Liver (tissue), 9 donors: ENCODE data around the gene FAM83E. TPM values are rescaled to one million over a fixed set of nuclear protein-coding genes. Genes with fewer than 3 reads are reported as not detected.

ENCODE experiments used
- DNase-seq: peaks from one replicate; pipeline ENCODE4 v3.0.0-alpha.2; 2017; ENCODE audit warnings: low spot score
- H3K27ac ChIP-seq, 2 donors: one replicate each; pipeline ENCODE4 v1.7.0; 2013; ENCODE audit warnings: inconsistent platforms in 2 of 2, low read length in 2 of 2, control low read depth in 1 of 2, low read depth in 1 of 2, mild to moderate bottlenecking in 1 of 2
- H3K27me3 ChIP-seq, 4 donors: one replicate each; pipeline versions ENCODE4 v1.6.1 to v1.7.0; 2013; ENCODE audit warnings: low read length in 3 of 4, inconsistent platforms in 1 of 4, mild to moderate bottlenecking in 1 of 4, moderate library complexity in 1 of 4; ENCODE audit not compliant: control insufficient read depth in 4 of 4, insufficient read depth in 4 of 4
- H3K36me3 ChIP-seq, 4 donors: one replicate each; pipeline versions ENCODE4 v1.6.1 to v1.7.0; 2013; ENCODE audit warnings: low read length in 3 of 4, mild to moderate bottlenecking in 3 of 4, low read depth in 1 of 4, moderate library complexity in 1 of 4; ENCODE audit not compliant: control insufficient read depth in 4 of 4, insufficient read depth in 3 of 4
- H3K4me1 ChIP-seq, 4 donors: one replicate each; pipeline versions ENCODE4 v1.6.1 to v1.7.0; 2013; ENCODE audit warnings: low read length in 3 of 4, mild to moderate bottlenecking in 3 of 4, moderate library complexity in 1 of 4; ENCODE audit not compliant: control insufficient read depth in 4 of 4, insufficient read depth in 4 of 4
- H3K4me3 ChIP-seq, 3 donors: one replicate each; pipeline versions ENCODE4 v1.6.1 to v1.7.0; 2013; ENCODE audit warnings: low read length in 3 of 3, control low read depth in 1 of 3, low read depth in 1 of 3, mild to moderate bottlenecking in 1 of 3
- H3K9ac ChIP-seq, 2 donors: one replicate each; pipeline ENCODE4 v1.7.0; 2013; ENCODE audit warnings: low read length in 2 of 2, mild to moderate bottlenecking in 2 of 2, moderate library complexity in 2 of 2, control low read depth in 1 of 2, low read depth in 1 of 2
- H3K9me3 ChIP-seq, 4 donors: one replicate each; pipeline versions ENCODE4 v1.6.1 to v1.7.0; 2013; ENCODE audit warnings: low read length in 3 of 4; ENCODE audit not compliant: control insufficient read depth in 4 of 4
- ATF3 ChIP-seq: IDR thresholded peaks from 2 replicates; pipeline ENCODE4 v1.6.1; 2016; ENCODE audit warnings: antibody characterized with exemption
- CTCF ChIP-seq: fragments of 150-350 bp; IDR thresholded peaks from 2 replicates; pipeline ENCODE4 v1.5.1; 2017; ENCODE audit warnings: improper control_type of control experiment, low read depth, low read length; ENCODE audit not compliant: missing input control
- EGR1 ChIP-seq, 2 donors: IDR thresholded peaks; 2 replicates each; pipeline ENCODE4 v1.6.1; 2016 to 2018; ENCODE audit warnings: antibody characterized with exemption in 2 of 2, low read depth in 2 of 2
- FOXA1 ChIP-seq: IDR thresholded peaks from 2 replicates; pipeline ENCODE4 v1.6.1; 2016; ENCODE audit warnings: antibody characterized with exemption
- FOXA2 ChIP-seq: IDR thresholded peaks from 2 replicates; pipeline ENCODE4 v1.6.1; 2016; ENCODE audit warnings: antibody characterized with exemption
- GABPA ChIP-seq, 2 donors: IDR thresholded peaks in 1 of 2; conservative IDR thresholded peaks in 1 of 2; 2 replicates each; pipeline ENCODE4 v1.6.1; 2016; ENCODE audit warnings: antibody characterized with exemption in 2 of 2, mild to moderate bottlenecking in 1 of 2, moderate library complexity in 1 of 2
- HNF4A ChIP-seq, 2 donors: conservative IDR thresholded peaks; 2 replicates each; pipeline ENCODE4 v1.6.1; 2016; ENCODE audit warnings: antibody characterized with exemption in 2 of 2, mild to moderate bottlenecking in 2 of 2
- HNF4G ChIP-seq: IDR thresholded peaks from 2 replicates; pipeline ENCODE4 v1.6.1; 2016; ENCODE audit warnings: antibody characterized with exemption
- JUND ChIP-seq, 2 donors: IDR thresholded peaks; 2 replicates each; pipeline ENCODE4 v1.6.1; 2016; ENCODE audit warnings: antibody characterized with exemption in 2 of 2
- MAX ChIP-seq: IDR thresholded peaks from 2 replicates; pipeline ENCODE4 v1.6.1; 2016; ENCODE audit warnings: antibody characterized with exemption
- NR2F2 ChIP-seq: IDR thresholded peaks from 2 replicates; pipeline ENCODE4 v1.6.1; 2016; ENCODE audit warnings: antibody characterized with exemption
- RAD21 ChIP-seq, 2 donors: IDR thresholded peaks; 2 replicates each; pipeline ENCODE4 v1.6.1; 2016; ENCODE audit warnings: antibody characterized with exemption in 2 of 2, mild to moderate bottlenecking in 2 of 2
- REST ChIP-seq: IDR thresholded peaks from 2 replicates; pipeline ENCODE4 v1.6.1; 2016; ENCODE audit warnings: antibody characterized with exemption, mild to moderate bottlenecking
- RXRA ChIP-seq, 2 donors: IDR thresholded peaks; 2 replicates each; pipeline ENCODE4 v1.6.1; 2017 to 2018; ENCODE audit warnings: antibody characterized with exemption in 2 of 2, mild to moderate bottlenecking in 1 of 2
- SP1 ChIP-seq: IDR thresholded peaks from 2 replicates; pipeline ENCODE4 v1.6.1; 2018; ENCODE audit warnings: antibody characterized with exemption, mild to moderate bottlenecking
- TAF1 ChIP-seq: conservative IDR thresholded peaks from 2 replicates; pipeline ENCODE4 v1.6.1; 2016; ENCODE audit warnings: antibody characterized with exemption, mild to moderate bottlenecking
- YY1 ChIP-seq: IDR thresholded peaks from 2 replicates; pipeline ENCODE4 v1.6.1; 2016; ENCODE audit warnings: antibody characterized with exemption, mild to moderate bottlenecking
- WGBS: extraction: QIAGEN DNeasy Blood & Tissue Kit; methylation state at CpG from one replicate; pipeline ENCODE4 v1.1.7; 2013; 5-methylcytosine and 5-hydroxymethylcytosine counted together
- polyA plus RNA-seq, 2 donors: library from polyadenylated mRNA; stranded (reverse) in 1 of 2; unstranded in 1 of 2; fragments of 200-250 nt in 1 of 2; fragments of >200 nt in 1 of 2; fragmentation: Nextera tagmentation in 1 of 2; extraction: Ambion mirVana in 1 of 2; gene quantifications; one replicate each; pipeline versions ENCODE4 v1.2.1 to v1.2.3, GENCODE V29; 2013 to 2015
- total RNA-seq, 2 donors: library from RNA; depleted of rRNA; stranded (reverse); fragments of >200 nt; gene quantifications; one replicate each; pipeline ENCODE4 v1.2.3, GENCODE V29; 2014
- TF ChIP-seq, protein P1 (sequence below): IDR thresholded peaks from 2 replicates; pipeline ENCODE4 v1.6.1; 2016; ENCODE audit warnings: antibody characterized with exemption
- donor health status: healthy.
- donor health status: healthy.
- donor health status: healthy.
- donor health status: healthy.
- donor health status: healthy.

Gene FAM83E
- total and polyA plus RNA-seq, 4 donors, result 0.20 to 0.42 (median 0.33) TPM; not detected in 1

DNA sequence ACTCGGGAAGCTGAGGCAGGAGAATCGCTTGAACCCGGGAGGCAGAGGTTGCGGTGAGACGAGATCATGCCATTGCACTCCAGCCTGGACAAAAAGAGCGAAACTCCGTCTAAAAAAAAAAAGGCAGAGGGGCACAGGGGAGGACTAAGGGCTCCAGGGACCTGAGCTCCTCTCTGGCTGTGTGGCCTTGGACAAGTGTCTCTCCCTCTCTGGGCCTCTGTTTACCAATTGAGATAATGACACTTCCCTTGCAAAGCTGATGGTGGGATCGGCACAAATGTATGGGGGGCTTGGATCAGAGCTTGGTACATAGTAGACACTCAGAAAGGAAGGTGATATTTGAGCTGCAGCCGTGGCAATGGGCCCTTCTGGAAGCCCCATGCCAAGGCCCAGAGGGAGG lies 19.7 kb downstream of the FAM83E start:
- H3K9me3 ChIP-seq, result no peaks in the 10 kb centered on the region
- H3K9ac ChIP-seq, result no peak overlapping the region
- no peak for TF ChIP-seq RXRA (IDR thresholded peaks at IDR 0.05)
- TF ChIP-seq TAF1, result no peak
- no peak for TF ChIP-seq SP1
- TF ChIP-seq CTCF, result no peak
- no peak for TF ChIP-seq HNF4G
- no peak for TF ChIP-seq ATF3
- no peak for TF ChIP-seq MAX
- no peak for TF ChIP-seq RAD21 (IDR thresholded peaks at IDR 0.05)
- no peak for TF ChIP-seq NR2F2
- TF ChIP-seq EGR1 (IDR thresholded peaks at IDR 0.05; ENCODE audit: low read depth in 2 of 2), result no peak
- no peak for TF ChIP-seq YY1
- TF ChIP-seq, protein P1, sequence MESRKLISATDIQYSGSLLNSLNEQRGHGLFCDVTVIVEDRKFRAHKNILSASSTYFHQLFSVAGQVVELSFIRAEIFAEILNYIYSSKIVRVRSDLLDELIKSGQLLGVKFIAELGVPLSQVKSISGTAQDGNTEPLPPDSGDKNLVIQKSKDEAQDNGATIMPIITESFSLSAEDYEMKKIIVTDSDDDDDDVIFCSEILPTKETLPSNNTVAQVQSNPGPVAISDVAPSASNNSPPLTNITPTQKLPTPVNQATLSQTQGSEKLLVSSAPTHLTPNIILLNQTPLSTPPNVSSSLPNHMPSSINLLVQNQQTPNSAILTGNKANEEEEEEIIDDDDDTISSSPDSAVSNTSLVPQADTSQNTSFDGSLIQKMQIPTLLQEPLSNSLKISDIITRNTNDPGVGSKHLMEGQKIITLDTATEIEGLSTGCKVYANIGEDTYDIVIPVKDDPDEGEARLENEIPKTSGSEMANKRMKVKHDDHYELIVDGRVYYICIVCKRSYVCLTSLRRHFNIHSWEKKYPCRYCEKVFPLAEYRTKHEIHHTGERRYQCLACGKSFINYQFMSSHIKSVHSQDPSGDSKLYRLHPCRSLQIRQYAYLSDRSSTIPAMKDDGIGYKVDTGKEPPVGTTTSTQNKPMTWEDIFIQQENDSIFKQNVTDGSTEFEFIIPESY, result no peak
- no peak for TF ChIP-seq HNF4A (conservative IDR thresholded peaks at IDR 0.05)
- TF ChIP-seq REST, result no peak
- TF ChIP-seq GABPA (IDR thresholded peaks at IDR 0.05 in 1 of 2, conservative IDR thresholded peaks at IDR 0.05 in 1 of 2), result no peak
- no peak for TF ChIP-seq FOXA1
- no peak for TF ChIP-seq JUND (IDR thresholded peaks at IDR 0.05)
- no peak for TF ChIP-seq FOXA2
- no peaks in the 10 kb centered on the region for H3K4me1 ChIP-seq
- no peaks in the 10 kb centered on the region for H3K36me3 ChIP-seq
- DNase-seq, result no peak
- WGBS, result 92% methylated on average over 9 of the region's 9 CpGs
- no peak overlapping the region for H3K27ac ChIP-seq
- no peaks in the 10 kb centered on the region for H3K27me3 ChIP-seq
- H3K4me3 ChIP-seq, result no peak overlapping the region
